HG02840 (cell line): Measurements from ENCODE around the gene MYO5A.
"Not testable (repeated sequence)": the region's sequence is repeated elsewhere in the genome, so short reads cannot be mapped to it uniquely, and the experiment has no call there.

Experiments
- ATAC-seq: cut with Tn5 transposase; IDR thresholded peaks from one replicate; pipeline ENCODE4 v1.9.1; 2021; ENCODE audit warnings: mild to moderate bottlenecking, moderate library complexity, moderate number of reproducible peaks; ENCODE audit not compliant: unreplicated experiment, low FRiP score

MYO5A gene

DNA sequence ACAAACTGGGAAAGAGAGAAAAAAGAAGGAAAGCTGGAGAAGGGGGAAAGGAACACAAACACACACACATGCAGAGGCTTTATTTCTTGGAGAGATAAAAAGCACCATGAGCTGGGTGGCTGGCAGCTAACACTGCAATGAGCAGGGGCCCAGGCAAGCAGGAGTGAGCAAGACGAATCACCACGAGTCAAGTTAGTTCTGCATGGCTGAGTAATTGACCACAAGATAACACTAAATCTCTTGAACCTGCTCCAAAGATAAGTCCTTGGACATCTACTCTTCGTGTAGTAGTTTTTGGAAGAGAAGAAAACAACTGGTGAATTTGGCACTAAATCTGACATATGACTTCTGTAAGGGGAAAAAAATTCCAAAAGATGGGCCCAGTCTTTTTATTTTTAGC, 100.9 kb downstream of the MYO5A start:
- no peak for ATAC-seq

DNA sequence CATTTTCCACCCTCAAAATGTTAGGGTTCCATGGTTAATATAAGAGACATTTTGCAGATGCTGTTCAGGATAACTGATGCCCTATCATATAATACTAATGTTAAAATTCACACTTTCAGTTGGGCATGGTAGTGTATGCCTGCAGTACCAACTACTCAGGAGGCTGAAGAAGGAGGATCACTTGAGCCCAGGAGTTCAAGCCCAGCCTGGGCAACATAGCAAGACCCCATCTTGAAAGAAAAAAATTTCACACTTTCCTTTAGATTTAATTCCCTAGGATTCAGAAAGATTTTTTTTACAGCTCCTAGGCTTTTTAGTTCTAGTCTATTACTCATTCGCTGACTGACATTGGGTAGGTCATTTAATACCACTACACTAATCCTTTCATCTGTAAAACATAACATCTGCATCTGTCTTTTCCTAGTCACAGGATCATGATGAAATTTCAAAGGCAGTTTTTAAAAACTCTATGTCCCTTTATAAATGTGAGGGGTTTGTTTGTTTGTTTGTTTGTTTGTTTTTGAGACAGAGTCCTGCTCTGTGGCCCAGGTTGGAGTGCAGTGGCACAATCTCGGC, 103.7 kb downstream of the MYO5A start:
- no peak for ATAC-seq

DNA sequence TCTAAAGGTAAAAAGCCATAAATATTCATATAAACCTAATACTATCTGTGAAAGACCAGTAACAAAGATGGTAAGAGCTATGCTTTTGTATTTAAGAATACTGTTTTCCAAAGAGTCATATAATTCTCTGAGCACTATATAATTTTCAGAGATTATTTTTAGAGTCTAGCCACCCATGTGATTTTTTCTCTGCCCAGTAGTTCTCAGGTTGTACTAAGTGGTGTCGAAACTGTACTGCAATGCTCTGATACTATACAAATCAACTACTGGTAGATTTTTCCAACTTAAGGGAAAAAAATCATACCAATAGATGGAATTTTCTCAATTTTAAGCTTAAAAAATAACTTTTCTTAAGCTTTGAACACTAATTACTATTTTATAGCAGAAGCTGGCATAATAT, 104.8 kb downstream of the MYO5A start:
- ATAC-seq, result no peak

DNA sequence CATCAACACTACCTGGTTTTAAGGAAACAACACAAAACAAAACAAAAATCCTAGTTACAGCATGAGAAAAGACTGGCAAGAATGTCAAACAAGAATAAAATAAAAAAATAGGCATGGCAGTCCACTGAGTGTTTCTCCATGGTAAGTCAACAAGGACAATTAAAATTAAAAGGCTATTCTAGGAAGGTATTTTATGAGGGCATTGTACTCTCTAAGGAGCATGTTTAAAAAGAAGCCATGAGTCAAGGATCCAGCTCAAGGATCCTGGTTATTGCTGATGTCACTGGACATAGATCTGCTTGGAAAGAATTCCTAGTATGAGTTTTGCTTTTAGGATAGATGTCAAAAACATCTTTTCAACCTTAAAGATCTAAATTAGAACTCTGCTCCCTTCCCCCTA, 106.7 kb downstream of the MYO5A start:
- ATAC-seq, result no peak

- ATAC-seq, result no peak
These were observed 107.7 kb downstream of the MYO5A start for GRCh38 chr15:52421029-52421428.

DNA sequence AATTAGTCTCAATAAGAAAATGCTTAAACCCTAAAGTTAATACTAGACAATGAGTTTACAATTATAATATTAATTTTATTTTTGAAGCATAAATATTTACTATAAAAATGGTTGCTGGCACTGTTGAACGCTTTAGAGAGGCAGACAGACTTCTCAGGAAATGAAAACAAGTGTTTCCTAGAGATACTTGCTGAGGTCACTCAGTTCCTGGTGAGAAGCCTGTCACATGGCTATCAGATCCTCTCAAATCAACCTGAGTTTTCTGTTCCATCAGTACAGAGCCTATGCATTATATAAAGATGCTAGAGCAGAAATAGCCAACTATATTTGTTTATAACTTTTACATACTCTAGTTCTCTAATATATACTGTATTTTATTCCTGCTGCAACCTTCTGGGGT, 109.2 kb downstream of the MYO5A start:
- no peak for ATAC-seq

DNA sequence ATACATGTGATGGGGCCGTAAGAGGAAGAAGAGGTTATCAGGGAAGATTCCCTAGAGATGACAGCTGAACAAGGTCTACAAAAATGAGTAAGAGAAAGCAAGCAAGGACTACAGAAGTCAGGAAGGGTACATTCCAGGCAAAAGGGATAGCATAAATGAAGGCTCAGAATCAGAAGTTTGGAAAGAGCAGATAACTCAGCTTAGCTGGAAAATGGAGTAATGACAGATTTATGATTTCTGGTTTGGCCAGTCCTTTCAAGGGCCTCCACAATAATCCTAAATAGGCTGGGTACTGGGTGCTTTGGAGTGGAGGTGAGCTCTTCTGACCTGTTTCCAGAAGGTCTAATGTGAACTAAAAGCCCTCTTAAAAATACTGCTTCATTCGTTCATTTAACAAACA, 110.7 kb downstream of the MYO5A start:
- no peak for ATAC-seq

- ATAC-seq, result no peak
These were observed 111.2 kb downstream of the MYO5A start for GRCh38 chr15:52417521-52417920.

GRCh38 chr15:52416566-52416965, 112.1 kb downstream of the MYO5A start:
- ATAC-seq, result not testable (repeated sequence)

DNA sequence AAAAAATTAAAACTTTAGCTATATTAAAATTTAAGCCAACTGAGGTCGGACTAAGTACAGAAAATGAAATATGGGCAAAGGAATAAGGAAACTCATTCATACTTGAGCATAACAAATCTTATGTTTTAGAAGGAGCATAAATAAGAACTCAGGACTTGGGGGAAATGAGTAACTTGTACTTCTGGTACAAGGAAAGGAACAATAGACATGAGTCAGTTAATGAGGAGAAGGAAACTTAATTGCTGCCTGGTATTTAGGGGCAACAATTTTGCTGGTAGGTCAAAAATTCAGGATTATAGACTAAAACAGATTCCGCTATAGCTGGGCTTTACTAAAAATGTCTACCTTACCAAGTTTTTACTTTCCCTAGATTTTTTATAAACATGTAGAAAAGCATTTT, 113.1 kb downstream of the MYO5A start:
- no peak for ATAC-seq

GRCh38 chr15:52414936-52415335, 113.7 kb downstream of the MYO5A start:
- no peak for ATAC-seq

DNA sequence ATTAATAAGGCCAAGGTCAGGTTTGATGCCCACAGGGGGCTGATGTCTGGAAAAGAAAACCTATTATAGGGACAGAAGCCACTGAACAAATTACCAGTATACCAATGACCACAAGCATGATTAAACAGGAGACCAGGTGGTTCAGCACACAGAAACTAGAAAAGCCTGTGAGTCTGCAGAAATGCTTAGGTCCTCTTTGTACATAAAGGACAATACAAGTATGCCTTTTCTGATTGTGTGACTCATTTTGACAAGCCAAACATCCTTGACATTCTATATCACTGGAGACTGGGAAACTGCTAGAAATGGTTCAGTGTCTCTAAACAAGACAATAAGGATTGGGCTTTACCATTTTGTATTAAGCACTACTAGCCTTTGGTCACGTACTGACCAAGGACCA, 119.9 kb downstream of the MYO5A start:
- ATAC-seq, result no peak

- ATAC-seq, result no peak
These were observed 121.3 kb downstream of the MYO5A start for GRCh38 chr15:52407374-52407773.

DNA sequence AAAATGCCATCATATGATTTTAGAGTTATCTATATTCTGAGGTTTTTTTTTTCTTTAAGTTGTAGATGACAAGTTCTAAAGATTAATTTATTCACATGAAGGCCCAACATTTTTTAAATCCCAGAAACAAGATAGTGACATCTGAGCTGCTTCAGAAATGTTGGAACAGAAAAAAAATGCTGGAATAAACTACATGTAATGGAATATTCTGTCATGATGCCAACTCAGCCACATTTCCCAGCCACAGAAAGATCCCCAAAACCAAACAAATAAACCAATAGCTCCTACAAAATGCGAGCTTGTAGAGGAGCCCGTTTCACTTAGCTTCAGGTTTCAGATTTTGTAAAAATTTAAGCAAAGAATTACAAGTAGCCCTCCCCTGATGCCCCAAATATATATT, 122.1 kb downstream of the MYO5A start:
- no peak for ATAC-seq

- no peak for ATAC-seq
These were observed 122.8 kb downstream of the MYO5A start for GRCh38 chr15:52405856-52406255.

GRCh38 chr15:52397118-52397517, 131.6 kb downstream of the MYO5A start:
- no peak for ATAC-seq

DNA sequence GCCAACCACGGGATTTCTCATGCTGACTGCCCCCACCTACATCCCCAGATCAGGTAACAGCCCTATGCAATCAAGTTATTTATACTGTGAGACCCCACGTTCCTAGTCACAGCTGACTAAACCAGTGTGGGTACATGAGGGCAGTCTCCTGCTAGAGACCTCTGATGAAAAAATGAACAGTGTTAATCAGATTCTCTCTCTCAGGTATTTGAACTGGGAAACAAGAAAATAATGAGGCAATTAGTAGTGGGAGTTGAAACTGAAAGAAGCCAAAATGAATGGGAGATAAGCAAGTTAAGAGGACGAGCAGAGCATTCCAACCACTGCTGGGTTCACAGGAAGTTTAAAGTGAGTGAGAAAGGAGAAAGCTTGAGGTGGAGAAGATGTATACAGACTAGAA, 134.6 kb downstream of the MYO5A start:
- no peak for ATAC-seq

DNA sequence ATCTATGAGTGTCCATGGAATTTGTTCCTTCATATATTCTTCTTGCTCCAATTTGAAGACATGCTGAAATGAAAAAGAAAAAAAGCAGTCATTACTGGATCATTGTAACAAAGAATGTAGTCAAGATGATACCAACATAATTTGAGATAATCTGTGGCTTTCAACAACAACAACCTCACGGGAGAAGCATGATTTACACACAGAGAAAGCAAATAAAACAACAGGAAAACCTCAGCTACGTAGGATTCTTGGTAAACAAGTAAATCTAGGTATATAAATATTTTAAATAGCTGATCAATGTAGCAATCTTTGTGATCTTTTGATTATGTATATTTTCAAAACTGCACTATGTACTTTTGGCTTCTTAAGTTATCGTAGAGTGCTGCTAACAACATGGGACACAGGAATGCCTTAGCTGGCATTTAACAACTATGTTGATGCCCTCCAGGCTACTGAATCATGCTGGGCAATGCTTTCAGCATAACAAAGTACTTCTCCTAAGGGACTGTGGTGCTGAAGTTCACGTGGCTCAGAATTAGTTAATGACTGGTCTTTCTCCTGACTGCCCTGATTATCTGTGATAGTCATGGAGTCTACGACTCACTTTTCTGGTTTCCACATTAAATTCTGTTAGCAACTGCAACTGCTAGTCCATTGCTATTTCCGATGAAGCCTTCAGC, 136.5 kb downstream of the MYO5A start:
- ATAC-seq, result no peak

- no peak for ATAC-seq
These were observed 137.6 kb downstream of the MYO5A start for GRCh38 chr15:52391069-52391468.

- ATAC-seq, result no peak
These were observed 143.0 kb downstream of the MYO5A start for GRCh38 chr15:52385670-52386069.

- ATAC-seq, result peak; percentile 38
These were observed 145.5 kb downstream of the MYO5A start for GRCh38 chr15:52383100-52383588.

GRCh38 chr15:52382647-52383046, 146.0 kb downstream of the MYO5A start:
- ATAC-seq, result no peak
